C4-2B (cell line): ENCODE results near the gene RBM6.
A peak's percentile ranks its signal among the peaks of the same experiment; 100 is the strongest.

ENCODE experiments used
- H3K27ac ChIP-seq: fragments of 450-650 bp; 2 replicates; pipeline ENCODE4 v1.5.1; 2017
- ZFX ChIP-seq: fragments of 450-650 bp; IDR thresholded peaks from 2 replicates; pipeline ENCODE4 v1.6.1; 2017
- TF ChIP-seq, protein P1 (sequence below): fragments of 450-650 bp; conservative IDR thresholded peaks from 2 replicates; pipeline ENCODE4 v1.5.1; 2017; ENCODE audit warnings: mild to moderate bottlenecking

The RBM6 gene

GRCh38 chr3:50125541-50126286, 185.8 kb downstream of the RBM6 start:
- TF ChIP-seq ZFX: no peak
- TF ChIP-seq, protein P1, sequence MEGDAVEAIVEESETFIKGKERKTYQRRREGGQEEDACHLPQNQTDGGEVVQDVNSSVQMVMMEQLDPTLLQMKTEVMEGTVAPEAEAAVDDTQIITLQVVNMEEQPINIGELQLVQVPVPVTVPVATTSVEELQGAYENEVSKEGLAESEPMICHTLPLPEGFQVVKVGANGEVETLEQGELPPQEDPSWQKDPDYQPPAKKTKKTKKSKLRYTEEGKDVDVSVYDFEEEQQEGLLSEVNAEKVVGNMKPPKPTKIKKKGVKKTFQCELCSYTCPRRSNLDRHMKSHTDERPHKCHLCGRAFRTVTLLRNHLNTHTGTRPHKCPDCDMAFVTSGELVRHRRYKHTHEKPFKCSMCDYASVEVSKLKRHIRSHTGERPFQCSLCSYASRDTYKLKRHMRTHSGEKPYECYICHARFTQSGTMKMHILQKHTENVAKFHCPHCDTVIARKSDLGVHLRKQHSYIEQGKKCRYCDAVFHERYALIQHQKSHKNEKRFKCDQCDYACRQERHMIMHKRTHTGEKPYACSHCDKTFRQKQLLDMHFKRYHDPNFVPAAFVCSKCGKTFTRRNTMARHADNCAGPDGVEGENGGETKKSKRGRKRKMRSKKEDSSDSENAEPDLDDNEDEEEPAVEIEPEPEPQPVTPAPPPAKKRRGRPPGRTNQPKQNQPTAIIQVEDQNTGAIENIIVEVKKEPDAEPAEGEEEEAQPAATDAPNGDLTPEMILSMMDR: no peak
- 0 out of 2 replicates have a peak overlapping the region, but pooled peaks have one; percentile 55 for H3K27ac ChIP-seq

DNA sequence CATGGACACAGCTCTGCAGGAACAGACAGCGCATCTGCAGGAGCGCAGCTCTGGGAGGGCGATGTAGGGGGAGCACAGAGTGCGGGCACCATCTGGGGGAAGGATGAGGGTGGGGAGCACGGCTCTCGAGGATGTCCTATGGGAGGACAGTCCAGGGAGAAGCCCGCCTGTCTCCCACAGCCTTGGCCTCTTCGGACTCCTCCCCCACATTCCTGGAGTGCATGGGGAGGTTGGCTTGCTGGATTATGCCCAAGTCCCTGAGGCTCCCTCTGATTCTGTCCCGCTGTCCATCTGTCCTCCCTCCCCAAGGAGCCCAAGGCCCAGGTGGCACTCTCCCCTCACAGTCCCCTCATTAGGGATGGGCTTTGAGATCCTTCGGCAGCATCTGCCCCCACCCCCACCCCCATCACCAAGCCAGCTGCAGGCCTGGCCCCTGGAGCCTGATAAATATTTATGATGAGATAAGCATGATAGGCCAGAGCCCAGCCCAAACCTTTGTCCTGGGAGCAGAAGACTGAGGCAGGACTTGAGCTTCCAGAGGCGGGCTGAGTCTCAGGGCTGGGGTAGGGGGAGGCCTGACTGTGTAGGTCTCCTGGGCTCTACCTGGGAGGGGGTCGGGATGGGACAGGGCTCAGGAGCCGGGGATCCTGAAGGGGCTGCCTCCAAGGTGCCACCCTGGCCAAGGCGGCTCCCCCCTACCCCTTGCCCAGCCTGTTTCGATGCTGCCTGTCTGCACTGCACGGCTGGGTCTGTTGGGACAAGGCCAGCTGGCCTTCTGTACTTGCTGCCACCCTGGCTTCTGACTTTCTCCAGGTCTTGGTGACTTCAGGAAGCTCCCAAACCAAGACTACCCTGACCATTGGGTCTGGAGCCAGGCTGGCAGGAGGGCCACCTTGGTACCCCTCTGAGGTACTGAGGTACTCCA, 186.6 kb downstream of the RBM6 start:
- H3K27ac ChIP-seq: peak overlapping the region; percentile 55
- TF ChIP-seq, protein P1: no peak
- no peak for TF ChIP-seq ZFX
